ENCODE measurements around the gene MYOT. TPM values are rescaled to one million over a fixed set of nuclear protein-coding genes. Genes with fewer than 3 reads are reported as not detected.
A peak's percentile ranks its signal among the peaks of the same experiment; 100 is the strongest.

Gene MYOT
- total and polyA plus RNA-seq, 2 of the 4 experiments (the other 2 are of a cell fraction) = not detected

GRCh38 chr5:137933491-137933911 is 65.8 kb downstream of the MYOT start:
- H3K18ac ChIP-seq (ENCODE audit: low read depth, low read length) = no peak overlapping the region
- H3K9me3 ChIP-seq (ENCODE audit: control insufficient read depth, insufficient read depth, low read length) = no peaks in the 10 kb centered on the region
- POLR2A ChIA-PET (ENCODE audit: unreplicated experiment) = interaction anchor here (0.5 kb wide), 1 partner anchor 371 kb away, joined by 4 read pairs; no protein-coding TSS in a partner anchor
- TF ChIP-seq CEBPB (IDR thresholded peaks at IDR 0.05; ENCODE audit: low read depth, low read length) (no peak), FOS (IDR thresholded peaks at IDR 0.05; ENCODE audit: low read depth, low read length) (no peak), BHLHE40 (IDR thresholded peaks at IDR 0.05; ENCODE audit: low read depth, low read length) (no peak), RCOR1 (IDR thresholded peaks at IDR 0.05; ENCODE audit: insufficient replicate concordance, low read length) (no peak), MXI1 (IDR thresholded peaks at IDR 0.05; ENCODE audit: borderline replicate concordance, low read depth, low read length) (no peak), MAFK (IDR thresholded peaks at IDR 0.05; ENCODE audit: low read depth, low read length) (no peak), NFE2L2 (IDR thresholded peaks at IDR 0.05; ENCODE audit: low read depth, low read length) (no peak), RAD21 (IDR thresholded peaks at IDR 0.05; ENCODE audit: low read length) (no peak), POLR2A (IDR thresholded peaks at IDR 0.05; ENCODE audit: low read depth, low read length) (no peak), MAZ (IDR thresholded peaks at IDR 0.05; ENCODE audit: borderline replicate concordance, low read depth, low read length) (no peak), CHD1 (IDR thresholded peaks at IDR 0.05; ENCODE audit: low read depth, low read length) (no peak), RFX5 (IDR thresholded peaks at IDR 0.05; ENCODE audit: low read depth, low read length) (no peak)
- TF ChIP-seq, protein P1, sequence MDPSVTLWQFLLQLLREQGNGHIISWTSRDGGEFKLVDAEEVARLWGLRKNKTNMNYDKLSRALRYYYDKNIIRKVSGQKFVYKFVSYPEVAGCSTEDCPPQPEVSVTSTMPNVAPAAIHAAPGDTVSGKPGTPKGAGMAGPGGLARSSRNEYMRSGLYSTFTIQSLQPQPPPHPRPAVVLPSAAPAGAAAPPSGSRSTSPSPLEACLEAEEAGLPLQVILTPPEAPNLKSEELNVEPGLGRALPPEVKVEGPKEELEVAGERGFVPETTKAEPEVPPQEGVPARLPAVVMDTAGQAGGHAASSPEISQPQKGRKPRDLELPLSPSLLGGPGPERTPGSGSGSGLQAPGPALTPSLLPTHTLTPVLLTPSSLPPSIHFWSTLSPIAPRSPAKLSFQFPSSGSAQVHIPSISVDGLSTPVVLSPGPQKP (IDR thresholded peaks at IDR 0.05; ENCODE audit: borderline replicate concordance, low read depth, low read length) = no peak
- TF ChIP-seq, protein P2, sequence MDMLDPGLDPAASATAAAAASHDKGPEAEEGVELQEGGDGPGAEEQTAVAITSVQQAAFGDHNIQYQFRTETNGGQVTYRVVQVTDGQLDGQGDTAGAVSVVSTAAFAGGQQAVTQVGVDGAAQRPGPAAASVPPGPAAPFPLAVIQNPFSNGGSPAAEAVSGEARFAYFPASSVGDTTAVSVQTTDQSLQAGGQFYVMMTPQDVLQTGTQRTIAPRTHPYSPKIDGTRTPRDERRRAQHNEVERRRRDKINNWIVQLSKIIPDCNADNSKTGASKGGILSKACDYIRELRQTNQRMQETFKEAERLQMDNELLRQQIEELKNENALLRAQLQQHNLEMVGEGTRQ (IDR thresholded peaks at IDR 0.05; ENCODE audit: low read depth, low read length) = no peak
- TF ChIP-seq, protein P3, sequence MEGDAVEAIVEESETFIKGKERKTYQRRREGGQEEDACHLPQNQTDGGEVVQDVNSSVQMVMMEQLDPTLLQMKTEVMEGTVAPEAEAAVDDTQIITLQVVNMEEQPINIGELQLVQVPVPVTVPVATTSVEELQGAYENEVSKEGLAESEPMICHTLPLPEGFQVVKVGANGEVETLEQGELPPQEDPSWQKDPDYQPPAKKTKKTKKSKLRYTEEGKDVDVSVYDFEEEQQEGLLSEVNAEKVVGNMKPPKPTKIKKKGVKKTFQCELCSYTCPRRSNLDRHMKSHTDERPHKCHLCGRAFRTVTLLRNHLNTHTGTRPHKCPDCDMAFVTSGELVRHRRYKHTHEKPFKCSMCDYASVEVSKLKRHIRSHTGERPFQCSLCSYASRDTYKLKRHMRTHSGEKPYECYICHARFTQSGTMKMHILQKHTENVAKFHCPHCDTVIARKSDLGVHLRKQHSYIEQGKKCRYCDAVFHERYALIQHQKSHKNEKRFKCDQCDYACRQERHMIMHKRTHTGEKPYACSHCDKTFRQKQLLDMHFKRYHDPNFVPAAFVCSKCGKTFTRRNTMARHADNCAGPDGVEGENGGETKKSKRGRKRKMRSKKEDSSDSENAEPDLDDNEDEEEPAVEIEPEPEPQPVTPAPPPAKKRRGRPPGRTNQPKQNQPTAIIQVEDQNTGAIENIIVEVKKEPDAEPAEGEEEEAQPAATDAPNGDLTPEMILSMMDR (conservative IDR thresholded peaks at IDR 0.05; ENCODE audit: low read depth, low read length) = no peak
- in situ Hi-C loops (cut with MboI; ENCODE audit: low sequenced_read_pairs) (no loop called here), dilution Hi-C loops (cut with HindIII; ENCODE audit: low sequenced_read_pairs, unreplicated experiment) (no loop called here), intact Hi-C loops (cut with micrococcal nuclease) (no loop called here)
- H3K4me3 ChIP-seq (ENCODE audit: insufficient read depth, low read depth, low read length) = no peak overlapping the region
- H3K4me1 ChIP-seq (ENCODE audit: control insufficient read depth, insufficient read depth, low read length) = peaks cover 1% of the 10 kb centered on the region
- no peak overlapping the region for H2AK5ac ChIP-seq (ENCODE audit: low read depth, low read length)
- H3K9me1 ChIP-seq (ENCODE audit: insufficient read depth, low read length) = 0 out of 2 replicates have a peak, but pooled peaks cover 3% of the 10 kb centered on the region
- H2BK5ac ChIP-seq (ENCODE audit: low read depth, low read length, poor library complexity, severe bottlenecking) = peak overlapping the region; percentile 5
- H3K36me3 ChIP-seq (ENCODE audit: control insufficient read depth, insufficient read depth, low read length) = peaks cover 5% of the 10 kb centered on the region
- H4K91ac ChIP-seq (ENCODE audit: insufficient read depth, low read depth, low read length) = no peak overlapping the region
- no peaks in the 10 kb centered on the region; a peak in 1 of 4 replicates for H3K79me1 ChIP-seq (ENCODE audit: low read depth in 1 of 2, low read length in 2 of 2)
- no peak overlapping the region for H3K4me2 ChIP-seq (ENCODE audit: low read depth, low read length)
- no peak overlapping the region for H2BK120ac ChIP-seq (ENCODE audit: low read depth, low read length)
- H2AFZ ChIP-seq (replicated peaks; ENCODE audit: low read length, poor library complexity) = no peak overlapping the region
- WGBS, 2 experiments (ENCODE audit: extremely low coverage in 2 of 2, insufficient read length in 1 of 2) = 17% methylated on average over 1 of the region's 3 CpGs; no CpG with 5 or more reads in 1 of the 2 experiments
- H2BK20ac ChIP-seq (ENCODE audit: low read depth, low read length) = no peak overlapping the region
- no peak overlapping the region for H3K9ac ChIP-seq (ENCODE audit: low read depth, low read length)
- no peaks in the 10 kb centered on the region for H3K27me3 ChIP-seq (ENCODE audit: control insufficient read depth, insufficient read depth, low read length)
- no peak overlapping the region for H4K5ac ChIP-seq (ENCODE audit: low read depth, low read length)
- peak; percentile 57 for DNase-seq
- H3K27ac ChIP-seq (ENCODE audit: insufficient read depth, low read length) = peak overlapping the region; percentile 16; the same call in 1 of the 2 replicates
- ATAC-seq (ENCODE audit: low read depth) = peak; percentile 85
- H4K8ac ChIP-seq (ENCODE audit: low read depth in 2 of 2, low read length in 2 of 2) = no peak overlapping the region
- CTCF ChIA-PET = interaction anchor here (0.9 to 1.0 kb wide), 2 partner anchors 8 to 14 kb away, joined by 3 read pairs; no protein-coding TSS in a partner anchor
- no TSS peak for BruUV-seq (replicated peaks)
- H3K56ac ChIP-seq (ENCODE audit: extremely low read depth, insufficient read depth, low read length) = no peak overlapping the region
- H2AK9ac ChIP-seq (replicated peaks; ENCODE audit: low read depth, low read length, poor library complexity) = no peak overlapping the region
- no peak overlapping the region for H3K23ac ChIP-seq (ENCODE audit: low read depth, low read length)
- no peak overlapping the region for H3K4ac ChIP-seq (ENCODE audit: low read depth, low read length)
- H4K20me1 ChIP-seq (ENCODE audit: insufficient read depth, low read length) = 0 out of 2 replicates have a peak, but pooled peaks cover 5% of the 10 kb centered on the region
- no peak overlapping the region for H2BK15ac ChIP-seq (ENCODE audit: low read depth, low read length)
- H3K14ac ChIP-seq (replicated peaks; ENCODE audit: low read depth, low read length) = no peak overlapping the region
